Fibroblast of skin of back (primary cell): ENCODE results near the gene CES4A.
"Not testable (repeated sequence)": the region's sequence is repeated elsewhere in the genome, so short reads cannot be mapped to it uniquely, and the experiment has no call there.

Experiments used
- DNase-seq: peaks from one replicate; pipeline ENCODE4 v3.0.0-alpha.2; 2013

Gene CES4A

DNA sequence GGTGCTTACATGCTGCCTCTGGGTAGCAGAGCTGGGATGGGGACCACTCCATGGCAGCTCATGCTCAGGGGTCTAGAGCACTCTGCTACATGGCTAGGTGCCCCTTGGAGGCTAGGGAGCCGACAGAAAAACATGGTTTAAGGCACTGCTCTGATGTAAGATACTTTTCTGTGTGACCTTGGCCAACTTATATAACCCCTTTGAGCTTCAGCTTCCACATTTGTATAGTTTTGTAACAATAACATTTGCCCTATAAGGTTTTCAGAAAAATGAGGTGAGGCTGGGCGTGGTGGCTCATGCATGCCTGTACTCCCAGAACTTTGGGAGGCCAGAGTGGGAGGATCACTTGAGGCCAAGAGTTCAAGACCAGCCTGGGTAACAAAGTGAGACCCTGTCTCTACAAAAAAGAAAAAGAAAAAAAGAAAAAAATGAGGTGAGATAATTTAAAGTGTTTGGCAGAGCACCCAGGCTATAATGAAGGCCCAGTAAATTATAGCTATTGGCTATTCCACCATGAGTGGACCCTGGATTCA, 3.2 kb downstream of the CES4A start:
- DNase-seq, result no peak

DNA sequence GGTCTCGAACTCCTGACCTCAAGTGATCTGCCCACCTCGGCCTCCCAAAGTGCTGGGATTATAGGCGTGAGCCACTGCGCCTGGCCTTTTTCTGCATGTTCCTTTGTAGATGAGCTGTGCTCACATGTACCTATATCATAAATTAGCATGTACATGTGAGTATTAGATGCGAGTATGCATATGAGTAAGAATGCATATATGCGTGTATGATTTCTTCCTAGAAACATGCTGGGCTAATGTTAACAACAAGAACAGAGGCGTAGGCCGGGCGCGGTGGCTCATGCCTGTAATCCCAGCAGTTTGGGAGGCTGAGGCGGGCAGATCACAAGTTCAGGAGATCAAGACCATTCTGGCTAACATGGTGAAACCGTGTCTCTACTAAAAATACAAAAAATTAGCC, 5.2 kb downstream of the CES4A start:
- not testable (repeated sequence) for DNase-seq

DNA sequence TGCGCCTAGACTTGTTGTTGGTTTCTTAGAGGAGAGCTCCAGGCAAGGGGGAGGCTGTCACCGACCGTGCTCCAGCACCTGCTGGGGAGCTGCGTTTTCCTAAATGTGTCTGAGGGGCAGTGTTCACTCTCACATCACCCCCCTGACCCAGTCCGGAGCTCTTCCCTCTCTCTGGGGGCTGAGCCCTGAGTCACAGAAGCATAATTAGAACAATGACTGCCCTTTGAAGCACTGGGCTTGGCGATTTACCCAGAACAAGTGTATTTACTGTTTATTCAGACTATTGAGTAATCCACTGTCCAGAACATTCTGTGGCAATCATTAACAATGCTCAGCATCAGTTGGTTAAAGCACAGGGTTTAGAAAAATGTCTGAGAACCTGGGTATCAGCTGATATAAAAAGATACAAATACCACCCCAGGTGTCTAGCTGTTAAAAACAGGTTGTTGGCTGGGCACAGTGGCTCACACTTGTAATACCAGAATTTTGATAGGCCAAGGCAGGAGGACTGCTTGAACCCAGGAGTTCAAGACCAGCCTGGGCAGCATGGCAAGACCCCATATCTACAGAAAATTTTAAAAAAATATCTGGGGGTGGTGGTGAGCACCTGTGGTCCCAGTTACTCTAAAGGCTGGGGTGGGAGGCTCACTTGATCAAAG, 8.1 kb downstream of the CES4A start:
- no peak for DNase-seq

DNA sequence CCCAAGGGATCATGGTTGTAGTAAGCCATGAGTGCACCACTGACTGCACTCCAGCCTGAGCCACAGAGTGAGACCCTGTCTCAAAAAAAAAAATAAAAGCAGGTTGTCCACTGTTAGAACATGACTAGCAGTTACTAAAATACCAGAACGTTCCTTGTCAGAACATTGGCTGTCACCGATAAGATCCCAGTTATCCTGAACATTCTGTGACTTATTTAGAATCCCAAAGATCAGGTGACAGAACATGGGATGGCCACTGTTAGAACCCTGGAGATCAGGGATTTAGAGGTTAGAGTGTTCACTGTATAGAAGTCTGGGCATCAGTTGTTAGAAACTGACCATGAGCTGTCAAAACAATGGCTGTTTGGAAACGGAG, 8.6 kb downstream of the CES4A start:
- no peak for DNase-seq

DNA sequence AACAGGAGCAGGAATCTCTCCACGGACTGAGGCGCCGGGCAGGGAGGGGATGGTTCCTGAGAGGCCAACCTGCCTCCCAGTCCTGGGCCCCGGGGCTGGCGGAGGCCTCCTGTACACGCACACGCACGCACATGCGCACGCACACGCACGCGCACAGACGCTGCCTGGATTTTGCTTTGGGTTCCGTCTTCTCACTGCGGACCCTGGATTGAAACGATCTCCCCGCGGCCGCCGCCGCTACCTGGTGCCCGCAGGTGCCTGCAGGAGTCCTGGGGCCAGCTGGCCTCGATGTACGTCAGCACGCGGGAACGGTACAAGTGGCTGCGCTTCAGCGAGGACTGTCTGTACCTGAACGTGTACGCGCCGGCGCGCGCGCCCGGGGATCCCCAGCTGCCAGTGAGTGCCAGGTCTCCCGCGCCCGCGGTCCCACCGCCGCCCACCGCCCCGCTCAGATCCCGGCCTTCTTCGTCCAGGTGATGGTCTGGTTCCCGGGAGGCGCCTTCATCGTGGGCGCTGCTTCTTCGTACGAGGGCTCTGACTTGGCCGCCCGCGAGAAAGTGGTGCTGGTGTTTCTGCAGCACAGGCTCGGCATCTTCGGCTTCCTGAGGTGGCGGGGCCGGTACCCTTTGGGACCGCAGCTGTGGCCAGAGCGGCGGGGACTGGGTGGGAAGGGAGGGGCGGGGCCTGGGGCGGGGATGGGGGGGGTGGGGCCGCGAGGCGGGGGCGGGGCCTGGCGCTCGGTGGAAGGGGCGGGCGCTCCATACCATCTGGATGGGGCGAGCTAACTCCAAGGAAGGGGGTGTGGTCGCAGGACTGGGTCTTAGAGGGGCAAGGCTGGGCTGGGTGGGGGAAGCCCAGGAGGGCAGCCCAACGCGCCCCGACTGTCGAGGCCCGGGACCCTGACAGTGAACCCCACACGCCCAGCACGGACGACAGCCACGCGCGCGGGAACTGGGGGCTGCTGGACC, 12.3 kb downstream of the CES4A start:
- peak; percentile 26 for DNase-seq

DNA sequence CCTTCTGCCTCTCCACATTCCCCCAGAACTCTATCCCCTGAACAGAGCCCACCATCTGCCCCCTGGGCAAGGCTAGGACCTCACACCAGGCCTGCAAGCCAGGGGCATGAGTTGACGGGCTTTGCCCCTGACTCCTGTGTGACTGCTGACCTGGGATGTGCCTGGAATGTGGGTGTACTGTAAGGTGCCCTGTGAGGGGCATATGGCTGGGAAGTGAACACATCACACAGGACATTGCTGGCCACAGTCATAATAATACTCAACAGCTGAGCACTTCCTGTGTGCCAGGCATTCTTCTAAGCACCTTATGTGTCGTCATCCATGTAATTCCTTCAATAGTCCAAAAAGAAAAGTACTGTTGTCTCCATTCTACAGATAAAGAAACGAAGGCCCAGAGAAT, 13.3 kb downstream of the CES4A start:
- peak; percentile 28 for DNase-seq

DNA sequence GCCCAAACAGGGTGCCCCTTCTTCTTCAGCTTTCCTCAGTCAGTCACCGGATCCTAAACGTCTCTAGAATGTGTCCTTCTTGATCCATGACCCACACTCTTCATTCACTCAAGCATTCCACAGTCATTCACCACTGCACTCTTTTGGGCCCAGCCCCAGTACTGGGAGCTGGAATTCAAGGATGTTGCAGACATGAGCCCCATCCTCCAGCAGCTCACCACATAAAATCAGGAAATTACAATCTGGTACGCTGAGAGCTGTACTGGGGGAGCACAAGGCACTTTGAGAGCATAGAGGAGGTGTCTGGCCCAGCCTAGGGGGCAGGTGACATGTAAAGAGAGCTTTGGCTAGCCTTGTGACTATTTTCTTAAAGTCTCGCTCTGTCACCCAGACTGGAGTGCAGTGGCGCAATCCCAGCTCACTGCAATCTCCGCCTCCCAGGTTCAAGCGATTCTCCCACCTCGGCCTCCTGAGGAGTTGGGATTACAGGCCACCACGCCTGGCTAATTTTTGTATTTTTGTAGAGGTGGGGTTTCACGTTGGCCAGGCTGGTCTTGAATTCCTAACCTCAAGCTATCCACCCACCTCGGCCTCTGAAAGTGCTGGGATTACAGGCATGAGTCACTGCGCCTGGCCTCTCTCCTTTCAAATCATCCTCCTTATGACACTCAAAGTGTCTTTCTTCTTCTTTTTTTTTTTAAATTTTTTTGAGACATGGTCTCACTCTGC, 18.7 kb downstream of the CES4A start:
- DNase-seq, result no peak

DNA sequence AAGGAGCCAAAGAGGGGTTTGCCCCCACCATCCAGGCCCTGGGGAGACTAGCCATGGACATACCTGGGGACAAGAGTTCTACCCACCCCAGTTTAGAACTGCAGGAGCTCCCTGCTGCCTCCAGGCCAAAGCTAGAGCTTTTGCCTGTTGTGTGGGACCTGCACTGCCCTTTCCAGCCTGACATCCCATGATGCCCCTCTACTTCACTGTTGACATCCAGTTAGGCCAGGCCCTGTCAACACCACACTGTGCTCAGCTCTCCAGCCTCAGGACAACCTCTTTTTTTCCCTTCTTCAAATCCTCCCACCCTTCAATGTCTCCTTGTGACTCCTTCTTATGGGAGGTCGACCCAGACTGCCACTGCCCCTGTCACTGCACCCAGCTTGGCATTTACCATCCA, 20.8 kb downstream of the CES4A start:
- no peak for DNase-seq

DNA sequence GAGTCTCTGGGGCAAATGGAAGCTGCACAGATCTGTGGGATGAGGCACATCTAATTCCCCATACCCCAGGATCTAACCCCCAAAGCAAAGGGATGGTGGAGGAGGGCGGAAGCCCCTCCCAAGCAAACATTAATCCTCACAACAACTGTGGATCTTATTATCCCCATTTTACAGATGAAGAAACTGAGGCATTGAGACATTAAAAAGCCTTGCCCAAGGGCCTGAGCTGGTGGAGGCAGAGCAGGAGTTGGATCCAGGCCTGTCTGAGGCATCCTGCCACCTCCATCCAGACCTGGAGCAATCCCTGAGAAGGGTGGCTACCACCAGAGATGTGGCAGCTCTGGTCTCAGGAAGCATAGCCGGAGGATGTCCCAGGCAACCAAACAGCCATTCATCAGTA, 22.9 kb downstream of the CES4A start:
- DNase-seq, result no peak

DNA sequence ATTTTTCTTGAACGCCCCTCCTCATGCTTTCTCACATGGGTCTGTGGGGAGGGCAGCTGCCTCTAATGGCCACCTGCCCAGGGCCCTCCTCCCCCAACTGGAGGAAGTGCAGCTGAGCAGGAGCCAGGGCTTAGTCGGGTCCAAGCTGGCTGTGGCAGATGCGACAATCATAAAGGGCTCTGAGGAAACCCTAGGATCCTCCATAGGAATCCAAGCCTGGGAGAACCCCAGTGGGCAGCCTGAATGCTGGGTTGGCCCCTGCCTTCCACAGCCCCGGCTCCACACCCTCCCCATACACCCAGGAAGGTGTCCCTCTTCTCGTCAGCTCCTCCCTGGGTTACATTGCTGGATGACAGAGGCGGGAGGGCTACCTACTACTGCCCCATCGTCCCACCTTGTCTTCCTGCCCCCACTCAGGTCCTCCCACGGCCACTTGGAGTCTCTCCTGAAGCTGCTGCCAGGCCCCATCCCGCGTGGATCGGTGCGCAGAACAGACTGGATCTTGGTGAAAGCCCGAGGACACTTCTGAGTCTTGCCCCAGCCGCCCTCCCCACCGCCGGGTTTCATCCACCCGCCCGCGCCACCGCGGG, 24.9 kb downstream of the CES4A start:
- no peak for DNase-seq

DNA sequence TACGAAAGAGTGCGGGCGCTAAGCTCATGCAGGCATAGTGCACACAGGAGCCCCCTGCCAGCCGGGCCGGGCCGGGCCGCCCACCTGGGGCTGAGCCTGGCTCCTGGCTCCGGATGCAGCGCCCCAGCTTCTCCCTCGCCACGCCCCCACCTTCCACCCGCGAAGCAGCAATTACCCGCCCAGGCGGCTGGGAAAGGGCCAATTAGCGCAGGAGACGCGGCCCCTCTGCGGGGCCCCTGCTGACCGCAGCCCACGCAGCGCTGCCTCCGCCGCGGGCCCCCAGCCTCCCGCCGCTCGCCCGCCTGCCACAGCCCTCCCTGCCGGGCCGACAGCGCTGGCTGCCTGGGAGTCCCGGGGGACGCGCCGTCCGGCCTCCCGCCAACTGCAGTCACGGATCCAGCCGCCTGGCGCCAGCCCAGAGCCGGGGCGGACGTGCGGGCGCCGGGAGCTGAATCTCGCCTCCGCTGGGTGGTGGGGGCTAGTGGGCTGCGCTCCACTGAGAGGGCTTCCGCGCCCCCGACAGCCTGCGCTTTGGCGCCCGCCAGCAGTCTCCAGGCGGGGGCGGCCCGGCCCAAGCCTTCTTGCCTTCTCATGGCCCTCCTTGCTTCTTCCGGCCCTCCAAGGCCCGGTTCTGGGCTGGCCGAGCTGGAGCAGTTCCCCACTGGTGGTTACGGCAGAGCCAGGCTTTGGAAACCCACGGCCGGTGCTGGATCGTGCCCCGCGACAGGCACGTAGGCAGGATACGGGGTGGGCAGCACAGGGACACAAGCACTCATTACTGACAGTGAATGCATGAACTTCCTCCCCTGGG, 25.6 kb downstream of the CES4A start:
- peak; percentile 78 for DNase-seq

DNA sequence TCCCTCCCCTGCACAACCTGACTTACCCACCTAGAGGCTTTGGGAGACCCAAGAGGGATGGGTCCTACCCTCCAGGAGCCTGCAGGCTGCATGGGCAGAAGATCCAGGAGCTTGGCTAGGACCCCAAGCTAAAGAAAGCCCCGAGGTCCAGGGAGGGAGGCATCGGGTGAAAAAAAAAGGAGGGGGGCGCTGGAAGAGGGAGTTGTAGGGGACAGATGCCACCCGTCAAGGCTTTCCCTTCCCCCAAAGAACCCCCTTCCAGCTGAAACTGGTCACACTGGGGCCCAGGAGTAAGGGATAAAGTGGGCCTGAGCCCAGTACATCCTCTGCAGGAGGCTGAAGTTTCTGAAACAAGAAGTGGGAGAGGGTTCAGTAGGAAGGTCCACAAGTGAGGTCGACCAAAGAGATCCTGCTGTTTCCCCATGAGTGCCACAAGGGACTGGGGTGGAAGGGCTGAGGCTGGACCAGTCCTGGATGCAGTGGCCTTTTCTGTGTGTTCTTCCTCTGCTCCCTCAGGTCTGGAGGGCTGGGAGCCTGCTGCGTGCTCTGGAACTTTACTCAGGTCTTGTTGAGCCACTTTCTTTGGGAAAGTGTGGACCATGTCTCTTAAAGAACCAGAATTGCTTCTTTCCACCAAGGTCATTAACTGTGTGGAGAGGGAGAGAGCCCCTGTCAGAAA, 26.4 kb downstream of the CES4A start:
- DNase-seq, result no peak

DNA sequence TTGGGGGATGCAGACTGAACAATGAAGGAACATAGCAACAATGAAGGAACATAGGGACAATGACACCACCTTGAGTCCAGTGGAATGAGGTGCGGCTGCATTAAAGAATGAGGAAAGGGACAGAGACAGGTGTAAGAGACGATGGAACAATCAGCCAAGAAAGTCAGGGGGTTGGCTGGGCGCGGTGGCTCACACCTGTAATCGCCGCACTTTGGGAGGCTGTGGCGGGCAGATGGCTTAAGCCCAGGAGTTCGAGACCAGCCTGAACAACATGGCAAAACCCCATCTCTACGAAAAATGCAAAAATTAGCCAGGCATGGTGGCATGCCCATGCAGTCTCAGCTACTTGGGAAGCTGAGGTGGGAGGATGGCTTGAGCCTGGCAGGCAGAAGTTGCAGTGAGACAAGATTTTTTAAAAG, 26.9 kb downstream of the CES4A start:
- no peak for DNase-seq

DNA sequence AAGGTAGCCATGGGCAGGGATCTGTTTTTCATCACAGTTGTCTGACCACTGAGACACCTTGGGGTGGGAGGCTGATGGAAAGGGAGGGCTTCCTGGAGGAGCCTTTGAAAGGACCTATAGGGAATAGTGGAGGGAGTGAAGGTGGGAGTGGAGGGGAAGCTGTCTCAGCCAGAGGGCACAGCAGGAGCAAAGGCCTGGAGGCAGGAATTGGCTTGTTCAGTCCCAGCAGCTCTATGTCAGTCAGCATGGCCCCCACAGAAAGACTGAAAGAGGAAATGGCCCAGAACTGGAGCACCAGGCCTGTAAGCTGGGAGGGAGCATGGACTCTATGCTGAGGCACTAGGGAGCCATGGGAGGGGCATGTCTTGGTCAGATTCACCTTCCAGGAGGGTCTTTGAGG, 27.8 kb downstream of the CES4A start:
- no peak for DNase-seq

DNA sequence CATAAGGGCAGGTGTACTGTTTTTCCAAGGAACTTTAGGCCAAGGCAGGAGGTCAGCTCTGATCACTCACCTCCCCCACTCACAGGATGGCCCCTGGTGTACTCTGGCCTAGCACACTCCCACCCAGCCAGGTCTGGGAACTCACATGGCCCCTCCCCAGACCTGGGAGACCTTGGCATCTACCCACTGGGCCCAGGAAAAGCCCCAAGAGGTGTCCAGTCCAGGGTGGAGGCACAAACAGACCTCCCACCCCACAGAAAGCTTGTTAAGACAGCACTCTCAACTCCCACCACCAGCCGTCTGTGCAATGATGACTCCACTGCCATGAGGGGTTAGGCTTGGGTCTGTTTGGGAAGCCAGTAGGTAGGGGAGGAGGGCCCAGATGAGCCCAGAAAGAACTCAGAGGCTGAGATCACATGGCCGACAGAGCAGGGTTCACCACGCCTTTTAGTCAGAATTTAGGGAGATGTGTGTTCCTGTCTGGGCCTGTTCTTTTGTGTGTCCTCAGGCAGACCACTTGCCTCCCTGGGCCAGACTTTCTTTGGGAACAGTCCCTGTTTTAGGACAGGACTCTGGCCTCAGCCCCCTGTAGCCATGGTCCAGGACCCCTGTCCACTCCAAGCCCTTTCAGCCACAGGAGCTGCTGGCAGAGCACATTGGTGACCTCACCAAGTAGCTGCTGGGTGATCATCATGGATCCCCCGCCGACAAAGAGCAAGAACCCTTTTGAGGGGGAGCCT, 28.5 kb downstream of the CES4A start:
- DNase-seq, result no peak

DNA sequence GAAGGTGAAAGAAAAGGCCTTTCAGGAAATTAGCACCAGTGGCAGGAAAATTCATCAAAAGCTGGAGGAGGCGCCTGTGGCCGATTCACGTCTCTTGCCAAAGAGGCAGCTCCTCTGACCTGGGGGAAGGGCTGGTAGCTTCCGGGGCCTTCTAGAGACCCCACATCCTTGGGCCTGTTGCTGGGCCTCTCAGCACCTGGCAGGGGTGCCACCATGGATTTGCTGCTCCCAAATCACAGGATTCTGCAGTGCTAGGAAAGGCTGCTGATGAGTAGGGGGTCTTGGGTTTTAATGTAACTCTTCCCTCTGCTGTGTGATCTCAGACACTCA, 29.0 kb downstream of the CES4A start:
- DNase-seq, result no peak

DNA sequence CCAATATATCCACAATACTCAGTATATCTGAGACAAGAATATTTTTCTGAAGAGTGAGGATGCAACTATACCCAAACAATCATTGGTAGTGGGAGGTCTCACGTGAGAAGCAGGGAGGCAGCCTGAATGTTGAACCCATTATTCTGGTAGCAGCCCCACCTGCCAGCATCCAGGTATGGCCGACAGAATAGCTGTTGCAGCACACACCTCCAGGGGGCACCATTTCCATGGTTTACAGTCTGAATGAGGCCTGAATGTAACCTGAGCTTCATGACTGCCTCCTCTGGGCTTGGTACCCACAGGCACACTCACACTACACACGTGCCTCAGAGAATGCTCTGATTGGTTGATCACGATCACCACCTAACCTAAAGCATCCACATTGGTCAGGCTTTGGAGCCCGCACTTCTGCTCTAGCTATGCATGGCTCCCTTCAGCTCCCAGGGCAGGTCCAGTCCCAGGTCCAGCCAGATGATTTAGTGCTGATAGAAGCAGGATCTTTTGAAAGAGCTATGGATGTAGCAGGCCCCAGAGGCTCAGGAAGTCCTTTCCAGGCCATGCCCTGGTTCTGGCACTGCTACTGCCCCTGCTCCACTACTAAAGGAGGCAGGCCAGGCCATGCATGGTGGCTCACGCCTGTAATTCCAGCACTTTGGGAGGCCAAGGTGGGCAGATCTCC, 29.6 kb downstream of the CES4A start:
- DNase-seq, result peak; percentile 94

DNA sequence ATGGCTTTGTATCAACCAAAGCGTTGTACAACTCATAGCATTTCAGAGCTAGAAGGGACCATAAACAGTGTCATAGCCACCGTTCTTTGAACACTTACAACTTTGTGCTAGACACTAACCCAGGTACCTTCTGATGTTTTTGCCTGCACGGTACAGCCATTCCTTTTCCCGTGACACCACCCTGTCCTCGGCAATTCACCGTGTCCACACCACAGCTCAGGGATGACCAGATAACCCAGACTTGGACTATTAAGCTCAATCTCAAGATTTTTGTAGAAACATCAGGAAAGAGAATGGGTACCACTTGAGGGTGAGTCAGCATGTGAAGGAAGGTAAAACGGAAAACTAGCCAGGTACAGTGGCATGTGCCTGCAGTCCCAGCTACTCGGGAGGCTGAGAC, 30.8 kb downstream of the CES4A start:
- DNase-seq, result no peak

DNA sequence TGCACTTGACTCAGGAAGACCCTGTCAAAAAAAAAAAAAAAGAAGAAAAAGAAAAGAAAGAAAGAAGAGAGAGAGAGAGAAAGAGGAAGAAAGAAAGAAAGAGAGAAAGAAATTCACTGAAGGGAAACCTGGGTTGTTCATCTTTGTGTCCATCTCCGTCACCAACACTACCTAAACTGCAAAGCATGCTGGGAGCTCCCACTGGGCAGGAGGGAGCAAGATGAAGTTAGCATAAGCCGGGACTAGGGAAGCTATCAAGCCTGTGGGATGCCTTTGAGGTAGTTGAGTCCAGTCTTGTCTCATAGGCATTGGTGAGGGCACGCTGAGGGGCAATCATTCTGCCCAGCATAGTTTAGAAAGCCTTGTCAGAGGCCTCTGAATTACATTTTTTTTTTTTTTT, 32.9 kb downstream of the CES4A start:
- no peak for DNase-seq
